Measurements from ENCODE around the gene AGGF1.

DNA sequence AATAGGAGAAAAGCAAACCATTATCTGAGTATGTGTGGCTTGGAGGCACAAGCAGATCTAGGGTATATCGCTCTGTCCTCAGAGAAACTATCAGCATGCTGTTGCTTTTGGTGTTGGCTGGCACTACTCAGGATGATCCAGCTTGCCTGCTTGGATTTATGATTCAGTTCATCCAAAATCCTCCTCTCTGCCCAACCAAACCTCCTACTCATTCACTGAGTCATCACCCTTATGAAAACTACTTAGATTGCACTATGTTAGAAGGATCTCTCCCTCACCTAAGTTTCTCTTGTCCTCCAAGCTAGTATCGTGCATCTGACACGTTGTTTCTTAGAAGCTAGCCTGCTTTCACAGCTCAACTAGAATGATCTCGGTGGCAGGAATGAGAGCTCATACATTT lies 71.1 kb downstream of the AGGF1 start:
- no peak for TF ChIP-seq CTCF (IDR thresholded peaks at IDR 0.05)
- TF ChIP-seq ZFX (IDR thresholded peaks at IDR 0.05; ENCODE audit: borderline replicate concordance): no peak

Data from 22Rv1 (cell line).